Measurements from ENCODE around the gene NAGLU.
A peak's percentile ranks its signal among the peaks of the same experiment; 100 is the strongest.
"Not testable (repeated sequence)": the region's sequence is repeated elsewhere in the genome, so short reads cannot be mapped to it uniquely, and the experiment has no call there.

Gene NAGLU

DNA sequence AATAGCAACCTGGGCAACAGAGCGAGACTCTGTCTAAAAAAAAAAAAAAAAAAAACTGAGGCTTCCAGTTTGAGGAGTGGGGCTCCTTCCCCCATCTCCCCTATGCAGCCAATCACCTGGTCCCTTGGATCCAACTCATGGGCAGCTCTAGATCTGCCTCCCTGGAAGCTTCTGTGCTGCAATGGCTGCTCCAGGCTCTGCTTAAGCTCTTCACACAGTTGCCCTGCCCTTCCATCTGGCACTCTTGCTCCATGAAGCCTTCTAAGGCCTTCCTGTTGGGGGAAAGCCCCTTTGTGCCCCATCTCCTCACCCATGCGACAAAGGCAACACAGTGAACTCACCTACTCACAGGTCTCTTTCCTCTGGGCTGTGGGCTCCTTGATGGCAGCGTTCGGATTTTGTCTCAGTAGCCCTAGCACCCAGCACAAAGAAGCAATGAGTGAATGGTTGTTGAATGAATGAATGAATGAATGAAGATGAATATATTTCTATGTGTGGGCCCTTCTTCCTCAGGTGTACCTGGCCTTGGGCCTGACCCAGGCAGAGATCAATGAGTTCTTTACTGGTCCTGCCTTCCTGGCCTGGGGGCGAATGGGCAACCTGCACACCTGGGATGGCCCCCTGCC is 1.9 kb downstream of the NAGLU start:
- ChIA-PET CTCF (no interaction called here), POLR2A (ENCODE audit: low non-redundant PET) (interaction anchor here (0.6 to 0.7 kb wide), 4 partner anchors 16 to 359 kb away, joined by 3 to 10 read pairs (median 6); no protein-coding TSS in a partner anchor)
- TF ChIP-seq, protein P1, sequence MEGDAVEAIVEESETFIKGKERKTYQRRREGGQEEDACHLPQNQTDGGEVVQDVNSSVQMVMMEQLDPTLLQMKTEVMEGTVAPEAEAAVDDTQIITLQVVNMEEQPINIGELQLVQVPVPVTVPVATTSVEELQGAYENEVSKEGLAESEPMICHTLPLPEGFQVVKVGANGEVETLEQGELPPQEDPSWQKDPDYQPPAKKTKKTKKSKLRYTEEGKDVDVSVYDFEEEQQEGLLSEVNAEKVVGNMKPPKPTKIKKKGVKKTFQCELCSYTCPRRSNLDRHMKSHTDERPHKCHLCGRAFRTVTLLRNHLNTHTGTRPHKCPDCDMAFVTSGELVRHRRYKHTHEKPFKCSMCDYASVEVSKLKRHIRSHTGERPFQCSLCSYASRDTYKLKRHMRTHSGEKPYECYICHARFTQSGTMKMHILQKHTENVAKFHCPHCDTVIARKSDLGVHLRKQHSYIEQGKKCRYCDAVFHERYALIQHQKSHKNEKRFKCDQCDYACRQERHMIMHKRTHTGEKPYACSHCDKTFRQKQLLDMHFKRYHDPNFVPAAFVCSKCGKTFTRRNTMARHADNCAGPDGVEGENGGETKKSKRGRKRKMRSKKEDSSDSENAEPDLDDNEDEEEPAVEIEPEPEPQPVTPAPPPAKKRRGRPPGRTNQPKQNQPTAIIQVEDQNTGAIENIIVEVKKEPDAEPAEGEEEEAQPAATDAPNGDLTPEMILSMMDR (conservative IDR thresholded peaks at IDR 0.05; ENCODE audit: low read depth): no peak
- DNase-seq (ENCODE audit: low spot score): no peak
- H3K27ac ChIP-seq: peak overlapping the region; percentile 91

DNA sequence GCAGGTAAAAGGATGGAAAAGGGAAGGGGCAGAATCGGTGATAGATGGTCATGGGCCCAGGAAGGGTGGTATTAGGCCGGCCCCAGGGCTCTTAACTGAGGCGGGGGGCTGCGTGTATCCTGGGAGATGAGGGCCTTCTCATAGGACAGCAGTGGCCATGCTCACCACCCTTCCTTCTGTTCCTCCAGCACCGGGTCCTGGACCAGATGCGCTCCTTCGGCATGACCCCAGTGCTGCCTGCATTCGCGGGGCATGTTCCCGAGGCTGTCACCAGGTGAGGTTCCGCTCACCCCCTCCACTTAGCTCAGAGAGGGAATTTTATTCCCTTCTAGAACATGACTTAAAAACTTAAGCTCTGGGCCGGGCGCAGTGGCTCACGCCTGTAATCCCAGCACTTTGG is 2.4 kb downstream of the NAGLU start:
- H3K27ac ChIP-seq: peak overlapping the region; percentile 91
- TF ChIP-seq, protein P1 (conservative IDR thresholded peaks at IDR 0.05; ENCODE audit: low read depth): no peak
- no peak for DNase-seq (ENCODE audit: low spot score)
- ChIA-PET CTCF (no interaction called here), POLR2A (ENCODE audit: low non-redundant PET) (interaction anchor here (0.5 to 0.7 kb wide), 2 partner anchors 16 to 224 kb away, joined by 6 to 10 read pairs; no protein-coding TSS in a partner anchor)

DNA sequence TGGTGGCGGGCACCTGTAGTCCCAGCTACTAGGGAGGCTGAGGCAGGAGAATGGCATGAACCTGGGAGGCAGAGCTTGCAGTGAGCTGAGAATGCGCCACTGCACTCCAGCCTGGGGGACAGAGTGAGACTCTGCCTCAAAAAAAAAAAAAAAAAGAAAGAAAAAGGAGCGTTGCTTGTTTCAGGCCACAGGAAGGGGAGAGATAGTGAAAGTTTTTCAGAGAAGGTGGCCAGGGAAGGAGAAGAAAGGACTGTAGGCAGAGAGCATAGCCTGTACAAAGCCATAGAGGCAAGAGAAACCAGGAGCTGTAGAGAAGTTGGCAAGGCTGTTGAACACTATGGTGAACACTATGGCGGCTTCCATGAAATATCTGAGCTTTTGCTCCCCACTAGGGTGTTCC is 4.5 kb downstream of the NAGLU start:
- peak overlapping the region; percentile 75 for H3K27ac ChIP-seq
- ChIA-PET CTCF (interaction anchor here (1.7 kb wide), 1 partner anchor 13 kb away, joined by 5 read pairs; no protein-coding TSS in a partner anchor), POLR2A (ENCODE audit: low non-redundant PET) (interaction anchor here (0.6 kb wide), 1 partner anchor 71 kb away, joined by 4 read pairs; no protein-coding TSS in a partner anchor)
- DNase-seq (ENCODE audit: low spot score): not testable (repeated sequence)

DNA sequence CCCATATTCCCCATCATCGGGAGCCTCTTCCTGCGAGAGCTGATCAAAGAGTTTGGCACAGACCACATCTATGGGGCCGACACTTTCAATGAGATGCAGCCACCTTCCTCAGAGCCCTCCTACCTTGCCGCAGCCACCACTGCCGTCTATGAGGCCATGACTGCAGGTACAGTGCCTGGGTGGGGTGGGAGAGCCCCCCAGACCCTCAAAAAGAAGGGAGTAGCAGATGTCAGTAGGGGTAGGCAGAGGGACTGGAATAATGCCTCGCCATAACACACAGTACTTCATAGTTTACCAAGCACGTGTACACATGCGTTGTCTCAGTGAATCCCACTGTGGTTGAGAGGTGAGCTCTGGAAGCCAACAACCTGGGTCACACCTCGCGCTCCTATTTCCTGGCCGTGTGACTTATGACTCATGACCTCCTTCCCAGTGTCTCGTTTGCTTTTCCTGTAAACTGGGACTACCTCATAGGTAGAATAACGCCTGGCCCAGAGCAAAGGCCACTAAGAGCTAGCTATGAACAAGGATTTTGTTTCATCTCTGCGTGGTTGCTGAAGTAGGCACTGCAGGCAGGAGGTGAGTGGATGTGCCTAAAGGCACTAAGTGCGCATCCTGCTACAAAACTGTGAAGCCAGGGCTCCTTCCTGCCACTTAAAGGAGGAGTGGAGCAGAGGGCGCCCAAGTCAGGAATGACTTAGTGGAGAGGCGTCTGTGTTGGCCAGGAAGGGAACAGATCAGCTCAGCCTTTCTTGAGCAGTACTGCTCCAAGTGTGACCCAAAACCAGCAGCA is 5.2 kb downstream of the NAGLU start:
- H3K27ac ChIP-seq: peak overlapping the region; percentile 75
- no peak for DNase-seq (ENCODE audit: low spot score)
- CTCF ChIA-PET: interaction anchor here (0.7 to 1.7 kb wide), 2 partner anchors 12 to 178 kb away, joined by 3 to 5 read pairs; no protein-coding TSS in a partner anchor
- TF ChIP-seq, protein P1 (conservative IDR thresholded peaks at IDR 0.05; ENCODE audit: low read depth): no peak
- POLR2A ChIA-PET (ENCODE audit: low non-redundant PET): interaction anchor here (0.6 to 1.2 kb wide), 2 partner anchors 13 to 457 kb away, joined by 4 read pairs; no protein-coding TSS in a partner anchor

DNA sequence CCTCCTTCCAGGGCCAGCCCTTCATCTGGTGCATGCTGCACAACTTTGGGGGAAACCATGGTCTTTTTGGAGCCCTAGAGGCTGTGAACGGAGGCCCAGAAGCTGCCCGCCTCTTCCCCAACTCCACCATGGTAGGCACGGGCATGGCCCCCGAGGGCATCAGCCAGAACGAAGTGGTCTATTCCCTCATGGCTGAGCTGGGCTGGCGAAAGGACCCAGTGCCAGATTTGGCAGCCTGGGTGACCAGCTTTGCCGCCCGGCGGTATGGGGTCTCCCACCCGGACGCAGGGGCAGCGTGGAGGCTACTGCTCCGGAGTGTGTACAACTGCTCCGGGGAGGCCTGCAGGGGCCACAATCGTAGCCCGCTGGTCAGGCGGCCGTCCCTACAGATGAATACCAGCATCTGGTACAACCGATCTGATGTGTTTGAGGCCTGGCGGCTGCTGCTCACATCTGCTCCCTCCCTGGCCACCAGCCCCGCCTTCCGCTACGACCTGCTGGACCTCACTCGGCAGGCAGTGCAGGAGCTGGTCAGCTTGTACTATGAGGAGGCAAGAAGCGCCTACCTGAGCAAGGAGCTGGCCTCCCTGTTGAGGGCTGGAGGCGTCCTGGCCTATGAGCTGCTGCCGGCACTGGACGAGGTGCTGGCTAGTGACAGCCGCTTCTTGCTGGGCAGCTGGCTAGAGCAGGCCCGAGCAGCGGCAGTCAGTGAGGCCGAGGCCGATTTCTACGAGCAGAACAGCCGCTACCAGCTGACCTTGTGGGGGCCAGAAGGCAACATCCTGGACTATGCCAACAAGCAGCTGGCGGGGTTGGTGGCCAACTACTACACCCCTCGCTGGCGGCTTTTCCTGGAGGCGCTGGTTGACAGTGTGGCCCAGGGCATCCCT is 7.4 kb downstream of the NAGLU start:
- no peak for DNase-seq (ENCODE audit: low spot score)
- ChIA-PET POLR2A (ENCODE audit: low non-redundant PET) (no interaction called here), CTCF (no interaction called here)
- H3K27ac ChIP-seq: peak overlapping the region; percentile 75
- TF ChIP-seq, protein P1 (conservative IDR thresholded peaks at IDR 0.05; ENCODE audit: low read depth): no peak

DNA sequence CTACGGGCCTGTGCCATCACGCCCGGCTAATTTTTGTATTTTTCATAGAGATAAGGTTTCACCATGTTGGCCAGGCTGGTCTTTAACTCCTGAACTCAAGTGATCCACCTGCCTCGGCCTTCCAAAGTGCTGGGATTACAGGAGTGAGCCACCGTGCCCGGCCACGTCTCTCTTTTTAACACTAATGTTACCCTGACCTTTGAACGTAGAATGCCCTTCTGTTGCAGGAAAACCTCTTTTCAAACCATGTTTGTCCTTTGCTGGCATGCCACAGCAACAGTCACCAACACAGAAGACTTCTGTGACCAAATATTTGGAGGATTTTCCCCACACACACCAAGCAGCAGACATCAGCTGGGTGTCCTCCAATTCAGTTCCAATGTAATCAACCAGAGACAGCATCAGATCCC is 8.8 kb downstream of the NAGLU start:
- peak overlapping the region; percentile 75; the same call in 1 of the 2 replicates for H3K27ac ChIP-seq
- TF ChIP-seq, protein P1 (conservative IDR thresholded peaks at IDR 0.05; ENCODE audit: low read depth): no peak
- DNase-seq (ENCODE audit: low spot score): no peak
- POLR2A ChIA-PET (ENCODE audit: low non-redundant PET): no interaction called here
- CTCF ChIA-PET: no interaction called here

DNA sequence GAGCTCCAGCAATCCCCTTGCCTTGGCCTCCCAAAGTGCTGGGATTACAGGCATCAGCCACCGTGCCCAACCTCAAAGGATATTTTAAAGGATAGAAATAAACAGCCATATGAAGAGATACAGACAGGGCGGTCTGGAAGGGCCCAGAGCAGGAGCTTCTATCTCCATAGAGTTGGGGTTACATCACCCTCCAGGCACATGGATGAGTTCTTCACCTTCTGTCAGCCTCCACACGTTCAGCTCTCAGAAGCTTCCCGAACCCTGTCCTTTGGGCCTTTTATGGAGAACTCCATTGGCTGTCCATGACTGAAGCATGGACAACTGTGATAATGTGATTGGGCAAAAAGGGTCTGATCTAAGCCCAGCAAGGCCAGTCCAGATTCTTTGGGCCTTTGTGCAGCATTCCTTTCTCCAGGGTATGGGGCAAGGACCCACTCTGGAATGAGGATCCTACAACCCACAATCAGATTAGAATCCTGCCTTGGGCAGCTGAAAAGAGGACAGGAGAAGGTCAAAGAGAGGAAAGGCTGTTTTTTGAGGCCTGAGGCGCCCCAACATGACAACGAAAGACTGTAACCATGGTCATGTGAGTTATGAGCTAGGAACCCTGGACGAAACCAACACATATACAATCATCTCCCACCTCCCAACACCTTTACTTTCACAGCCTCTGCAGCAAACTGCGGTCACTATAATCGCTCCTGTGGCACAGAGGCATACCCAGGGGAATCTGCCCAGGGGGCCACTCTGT is 9.9 kb downstream of the NAGLU start:
- CTCF ChIA-PET; DNase-seq (ENCODE audit: low spot score): not testable (repeated sequence)
- POLR2A ChIA-PET (ENCODE audit: low non-redundant PET): interaction anchor here (0.6 kb wide), 1 partner anchor 360 kb away, joined by 4 read pairs; no protein-coding TSS in a partner anchor
- 0 out of 2 replicates have a peak overlapping the region, but pooled peaks have one; percentile 75 for H3K27ac ChIP-seq
